Measurements from ENCODE around the gene LTO1. TPM values are rescaled to one million over a fixed set of nuclear protein-coding genes. Genes with fewer than 3 reads are reported as not detected.

LTO1 gene
- polyA plus RNA-seq, 1 of the 3 experiments (the other 2 are of a cell fraction), result 30.8 TPM

GRCh38 chr11:69683764-69684333 is 8.7 kb upstream of the LTO1 start:
- Histone ChIP-seq H3K9me2 (no peaks in the 10 kb centered on the region), H3K9ac (no peak overlapping the region), H3K9me3 (no peaks in the 10 kb centered on the region), H3K4me3 (ENCODE audit: low read depth in 2 of 2, low read length in 1 of 2) (no peak overlapping the region), H3K4me1 (ENCODE audit: control insufficient read depth in 1 of 2, insufficient read depth in 2 of 2, low read depth in 1 of 2, low read length in 1 of 2) (no peaks in the 10 kb centered on the region; a peak in 1 of 4 replicates), H2AFZ (ENCODE audit: low read depth) (no peak overlapping the region), H3K27ac (ENCODE audit: low read depth in 2 of 2, low read length in 1 of 2) (no peak overlapping the region), H4K20me1 (ENCODE audit: insufficient read depth) (no peaks in the 10 kb centered on the region), H3K79me2 (ENCODE audit: insufficient read depth) (no peaks in the 10 kb centered on the region), H3K27me3 (ENCODE audit: insufficient read depth) (no peaks in the 10 kb centered on the region), H3F3A (replicated peaks; ENCODE audit: insufficient read depth) (peaks cover 4% of the 10 kb centered on the region), H3K4me2 (no peak overlapping the region), H3K36me3 (replicated peaks in 1 of 2; ENCODE audit: control insufficient read depth in 1 of 2, insufficient read depth in 2 of 2, low read length in 1 of 2) (no peaks in the 10 kb centered on the region)
- peak; percentile 47 for TF ChIP-seq CTCF (IDR thresholded peaks at IDR 0.05)
- TF ChIP-seq EP300 (IDR thresholded peaks at IDR 0.05; ENCODE audit: borderline replicate concordance in 1 of 2, low read depth in 1 of 2, low read length in 1 of 2), result no peak
- TF ChIP-seq MEF2A (IDR thresholded peaks at IDR 0.05; ENCODE audit: borderline replicate concordance, low read depth), result no peak
- TF ChIP-seq POLR2AphosphoS5 (IDR thresholded peaks at IDR 0.05; ENCODE audit: low read depth, low read length), result no peak
- peak; percentile 59 for TF ChIP-seq RAD21 (IDR thresholded peaks at IDR 0.05; ENCODE audit: low read length)
- no peak for TF ChIP-seq IRF3 (IDR thresholded peaks at IDR 0.05; ENCODE audit: low read depth, low read length)
- 0 out of 2 replicates have a peak, but pooled peaks have one; percentile 22 for TF ChIP-seq SMC3 (IDR thresholded peaks at IDR 0.05; ENCODE audit: low read depth, low read length)
- TF ChIP-seq SIN3A (IDR thresholded peaks at IDR 0.05; ENCODE audit: borderline replicate concordance, low read depth, low read length), result no peak
- TF ChIP-seq GABPA (IDR thresholded peaks at IDR 0.05; ENCODE audit: low read depth), result no peak
- TF ChIP-seq USF1 (IDR thresholded peaks at IDR 0.05; ENCODE audit: borderline replicate concordance, low read depth), result no peak
- TF ChIP-seq ELF1 (IDR thresholded peaks at IDR 0.05), result no peak
- TF ChIP-seq USF2 (IDR thresholded peaks at IDR 0.05; ENCODE audit: borderline replicate concordance, low read depth, low read length), result no peak
- TF ChIP-seq TAF1 (IDR thresholded peaks at IDR 0.05; ENCODE audit: borderline replicate concordance, low read depth, low read length), result no peak
- ChIA-PET CTCF (interaction anchor here (0.6 to 4.9 kb wide), 23 partner anchors 9 to 613 kb away, joined by 3 to 55 read pairs (median 4); no protein-coding TSS in a partner anchor), POLR2A (no interaction called here)
- no peak for DNase-seq
- WGBS (ENCODE audit: low lambda C conversion rate), result 55% methylated on average over 9 of the region's 9 CpGs
